ELF-1 (cell line): ENCODE measurements around the gene ATP6V0B.

Source experiments
- DNase-seq: peaks from one replicate; pipeline ENCODE4 v3.0.0-alpha.2; 2016; ENCODE audit warnings: low read depth, low spot score

ATP6V0B gene

DNA sequence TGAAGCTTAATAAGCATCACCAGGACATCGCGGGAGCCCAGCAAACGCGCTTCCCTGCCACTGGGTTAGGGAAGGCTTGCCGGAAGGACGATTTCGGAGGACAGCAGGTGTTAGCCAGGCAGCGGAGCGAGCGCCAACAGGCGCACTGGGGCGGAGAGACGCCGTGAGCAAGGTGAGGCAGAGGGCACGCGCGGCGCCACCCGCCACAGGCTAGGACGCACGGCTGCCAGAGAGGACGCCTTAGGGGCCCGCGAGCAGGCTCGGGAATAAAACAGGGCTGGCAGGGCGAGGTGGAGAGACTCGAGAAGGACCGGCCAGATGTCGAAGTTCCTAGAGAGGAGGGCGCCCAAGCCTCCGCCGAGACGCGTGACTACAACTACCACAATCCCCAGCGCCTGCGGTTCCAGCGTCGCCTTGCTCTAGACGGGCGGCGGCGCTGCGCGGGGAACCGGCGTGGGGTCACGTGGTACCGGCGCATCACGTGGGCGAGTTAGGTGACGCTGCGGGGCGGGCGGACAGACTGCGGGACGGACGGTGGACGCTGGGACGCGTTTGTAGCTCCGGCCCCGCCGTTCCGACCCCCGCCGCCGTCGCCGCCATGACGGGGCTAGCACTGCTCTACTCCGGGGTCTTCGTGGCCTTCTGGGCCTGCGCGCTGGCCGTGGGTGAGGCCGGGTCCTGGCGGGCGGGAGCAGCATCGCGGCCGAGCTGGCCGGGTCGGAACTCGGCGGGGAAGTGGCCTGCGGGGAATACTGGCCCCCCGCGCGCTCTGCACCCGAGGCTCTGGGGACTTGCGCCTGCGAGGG, at the start of gene ATP6V0B:
Gene ATP6V0B (plus strand): TSS at position 518 of the 806 bp plus-strand sequence. CDS start 81 bp downstream, at position 599.
- peak; percentile 97 for DNase-seq

DNA sequence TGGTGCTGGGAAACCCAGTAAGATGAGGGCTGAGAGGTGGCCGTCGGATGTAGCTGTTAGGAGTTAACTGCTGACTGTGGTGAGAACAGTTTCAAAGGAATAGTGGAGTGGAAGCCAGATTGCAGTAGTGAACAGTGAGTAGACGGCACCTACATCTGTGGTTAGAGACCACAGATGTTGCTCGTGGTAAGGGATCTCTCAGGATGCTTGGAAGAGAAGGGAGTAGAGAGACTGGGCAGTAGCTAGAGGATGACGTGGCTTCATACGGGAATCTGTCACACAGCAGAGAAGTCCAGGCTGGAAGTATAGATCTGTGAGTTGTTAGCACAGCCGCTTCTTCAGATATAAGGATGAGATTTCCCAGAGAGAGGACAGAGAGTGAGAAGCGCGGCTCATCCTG, 48.9 kb upstream of the ATP6V0B start:
- no peak for DNase-seq

DNA sequence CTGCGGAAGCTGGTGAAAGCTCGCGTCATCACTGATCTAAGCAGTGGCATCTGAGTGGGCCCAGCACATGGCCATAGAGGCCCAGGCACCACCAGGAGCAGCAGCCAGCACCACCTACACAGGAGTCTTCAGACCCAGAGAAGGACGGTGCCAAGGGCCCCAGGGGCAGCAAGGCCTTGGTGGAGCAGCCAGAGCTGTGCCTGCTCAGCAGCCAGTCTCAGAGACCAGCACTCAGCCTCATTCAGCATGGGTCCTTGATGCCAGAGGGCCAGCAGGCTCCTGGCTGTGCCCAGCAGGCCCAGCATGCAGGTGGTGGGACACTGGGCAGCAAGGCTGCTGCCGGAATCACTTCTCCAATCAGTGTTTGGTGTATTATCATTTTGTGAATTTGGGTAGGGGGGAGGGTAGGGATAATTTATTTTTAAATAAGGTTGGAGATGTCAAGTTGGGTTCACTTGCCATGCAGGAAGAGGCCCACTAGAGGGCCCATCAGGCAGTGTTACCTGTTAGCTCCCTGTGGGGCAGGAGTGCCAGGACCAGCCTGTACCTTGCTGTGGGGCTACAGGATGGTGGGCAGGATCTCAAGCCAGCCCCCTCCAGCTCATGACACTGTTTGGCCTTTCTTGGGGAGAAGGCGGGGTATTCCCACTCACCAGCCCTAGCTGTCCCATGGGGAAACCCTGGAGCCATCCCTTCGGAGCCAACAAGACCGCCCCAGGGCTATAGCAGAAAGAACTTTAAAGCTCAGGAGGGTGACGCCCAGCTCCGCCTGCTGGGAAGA, 44.4 kb upstream of the ATP6V0B start:
- peak; percentile 69 for DNase-seq

DNA sequence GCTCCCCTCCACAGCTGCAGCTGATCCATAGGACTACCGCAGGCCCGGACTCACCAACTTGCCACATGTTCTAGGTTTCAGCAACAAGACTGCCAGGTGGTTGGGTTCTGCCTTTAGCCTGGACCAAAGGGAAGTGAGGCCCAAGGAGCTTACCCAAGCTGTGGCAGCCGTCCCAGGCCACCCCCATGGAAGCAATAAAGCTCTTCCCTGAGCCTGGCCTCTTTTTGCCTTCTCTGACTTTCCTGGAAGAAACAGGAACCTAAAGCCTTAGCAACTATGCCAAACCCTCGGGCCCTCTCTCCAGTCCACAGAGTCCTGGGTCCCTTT, 43.8 kb upstream of the ATP6V0B start:
- DNase-seq: no peak

DNA sequence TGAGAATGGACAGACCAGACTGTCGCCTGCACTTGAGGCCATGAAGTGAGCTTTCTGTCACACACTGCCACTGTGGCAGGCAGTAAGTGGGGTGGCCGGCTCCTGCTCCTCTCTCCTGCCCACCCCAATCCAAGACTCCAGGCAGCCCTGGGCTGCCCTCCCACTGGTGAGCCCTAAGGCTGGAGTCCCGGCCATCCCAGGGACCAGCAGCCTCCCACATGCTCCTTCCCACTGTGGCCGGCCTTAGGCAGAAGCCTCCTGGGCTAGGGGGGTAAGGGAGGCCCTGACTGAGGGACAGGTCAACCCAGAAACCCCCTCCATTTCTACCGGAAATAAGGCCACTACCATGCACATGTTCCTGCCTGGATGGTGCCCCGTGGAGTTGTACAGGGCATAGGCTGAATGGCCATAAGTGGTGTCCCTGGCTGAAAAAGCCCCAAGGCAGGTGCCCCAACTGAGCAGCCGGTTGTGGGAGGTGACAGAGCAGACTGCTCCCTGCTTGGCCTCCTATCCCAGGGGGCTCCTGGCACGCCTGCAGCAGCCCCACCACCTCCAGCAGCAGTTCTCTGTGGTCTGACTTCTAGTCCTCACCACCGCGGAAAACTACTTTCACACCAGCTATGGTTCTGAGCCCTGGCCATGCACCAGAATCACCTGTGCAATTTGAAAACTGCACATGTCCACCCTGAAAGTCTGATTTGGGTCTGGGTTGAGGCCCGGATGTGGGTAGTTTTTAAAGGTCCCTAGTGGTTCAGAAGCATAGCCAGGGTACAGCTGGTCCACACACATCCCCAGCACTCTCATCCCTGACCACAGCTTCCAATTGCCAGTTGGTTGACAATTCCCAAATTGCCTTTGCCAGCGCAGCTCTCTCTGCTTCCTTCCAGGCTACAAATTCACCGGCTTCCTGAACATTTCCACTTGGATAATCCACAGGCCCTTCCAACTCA, 42.8 kb upstream of the ATP6V0B start:
- no peak for DNase-seq

DNA sequence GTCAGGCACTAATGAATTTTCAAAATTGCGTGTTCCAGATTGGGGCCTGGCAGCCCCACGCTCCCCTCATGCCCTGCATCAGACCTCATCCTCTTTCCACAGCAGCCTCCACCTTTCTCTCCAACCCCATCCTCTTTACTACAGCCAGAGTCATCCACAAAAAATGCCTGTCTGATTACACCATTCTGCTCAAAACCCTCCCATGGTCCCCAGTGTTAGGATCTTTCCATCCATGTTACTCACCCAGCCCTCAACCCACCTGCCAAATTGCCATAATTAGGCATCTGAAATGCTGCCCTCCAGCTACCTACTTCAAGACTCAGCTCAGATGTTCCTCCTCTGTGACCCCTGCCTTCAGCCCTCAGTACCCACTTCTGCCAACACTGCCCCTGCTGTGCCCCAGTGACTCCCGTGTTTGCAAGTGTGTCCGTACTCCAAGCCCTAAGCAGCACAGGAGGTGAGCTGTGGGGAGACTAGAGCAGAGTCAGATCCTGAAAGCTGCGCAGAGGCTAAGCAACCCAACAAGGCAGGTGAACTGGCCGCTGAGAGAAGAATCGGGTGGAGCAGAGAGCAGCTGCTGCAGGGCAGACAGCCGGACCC, 41.9 kb upstream of the ATP6V0B start:
- no peak for DNase-seq

DNA sequence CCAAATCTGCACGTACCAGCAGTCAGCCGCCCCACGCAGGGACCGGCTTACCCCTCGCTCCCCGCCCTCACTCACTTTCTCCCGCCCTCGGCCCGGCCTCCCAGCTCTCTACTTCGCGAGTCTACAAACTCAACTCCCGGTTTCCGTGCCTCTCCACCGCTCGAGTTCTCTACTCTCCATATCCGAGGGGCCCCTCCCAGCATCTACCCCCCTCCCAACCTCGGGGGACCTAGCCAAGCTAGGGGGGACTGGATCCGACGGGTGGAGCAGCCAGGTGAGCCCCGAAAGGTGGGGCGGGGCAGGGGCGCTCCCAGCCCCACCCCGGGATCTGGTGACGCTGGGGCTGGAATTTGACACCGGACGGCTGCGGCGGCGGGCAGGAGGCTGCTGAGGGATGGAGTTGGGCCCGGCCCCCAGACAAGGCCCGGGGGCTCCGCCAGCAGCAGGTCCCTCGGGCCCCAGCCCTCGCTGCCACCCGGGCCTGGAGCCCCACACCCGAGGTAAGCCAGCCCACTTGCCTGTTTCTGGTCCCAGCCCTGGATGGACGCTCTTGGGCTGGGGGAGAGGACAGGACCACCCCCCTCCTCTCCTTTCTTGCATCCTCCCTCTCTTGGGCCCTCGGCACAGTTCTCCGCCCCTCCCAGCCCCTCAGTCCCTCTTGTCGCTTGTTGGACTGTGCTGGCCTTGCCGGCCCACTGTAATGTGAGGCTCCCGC, 41.2 kb upstream of the ATP6V0B start, which contains the start of gene ARTN:
Gene ARTN (plus strand): TSS at position 416 of the 715 bp plus-strand sequence. CDS start 1,856 bp downstream, outside the sequence.
- DNase-seq: peak; percentile 72

DNA sequence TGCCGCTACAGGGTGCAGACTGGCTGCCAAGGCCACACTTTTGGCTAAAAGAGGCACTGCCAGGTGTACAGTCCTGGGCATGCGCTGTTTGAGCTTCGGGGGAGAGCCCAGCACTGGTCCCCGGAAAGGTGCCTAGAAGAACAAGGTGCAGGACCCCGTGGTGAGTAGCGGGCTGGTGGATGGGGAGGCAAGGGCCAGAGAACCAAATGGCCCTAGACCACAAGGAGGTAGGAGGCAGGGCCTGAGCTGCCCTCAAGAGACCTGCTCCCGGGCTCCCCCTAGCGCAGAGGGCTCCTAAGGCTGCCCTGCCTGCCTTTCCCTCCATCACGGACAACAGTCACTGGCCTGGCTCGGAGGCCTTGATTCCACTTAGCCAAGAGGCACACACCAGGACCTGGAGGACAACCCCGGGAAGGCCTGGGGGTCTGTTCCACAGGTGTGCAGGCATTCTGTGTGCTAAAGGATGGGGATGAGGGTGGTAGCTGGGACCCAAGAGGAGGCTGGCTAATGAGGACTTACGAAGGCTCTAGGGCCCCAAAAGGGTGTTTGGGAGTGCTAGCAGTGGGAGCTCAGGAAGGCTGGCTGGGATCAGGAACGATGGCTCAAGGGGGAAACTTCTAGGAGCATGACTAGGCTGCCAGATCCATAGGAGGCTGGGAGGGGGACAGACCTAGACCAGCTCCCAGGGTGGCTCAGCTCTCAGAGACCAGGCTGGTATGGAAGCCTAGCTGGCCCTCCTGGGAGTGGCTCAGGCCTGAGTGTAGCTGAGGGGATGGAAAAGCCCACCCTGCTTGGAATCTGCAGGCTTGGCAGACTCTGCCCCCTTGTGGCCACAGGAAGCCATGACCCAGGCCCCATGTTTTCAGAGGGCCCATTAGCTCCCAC, 40.4 kb upstream of the ATP6V0B start:
- peak; percentile 95 for DNase-seq

DNA sequence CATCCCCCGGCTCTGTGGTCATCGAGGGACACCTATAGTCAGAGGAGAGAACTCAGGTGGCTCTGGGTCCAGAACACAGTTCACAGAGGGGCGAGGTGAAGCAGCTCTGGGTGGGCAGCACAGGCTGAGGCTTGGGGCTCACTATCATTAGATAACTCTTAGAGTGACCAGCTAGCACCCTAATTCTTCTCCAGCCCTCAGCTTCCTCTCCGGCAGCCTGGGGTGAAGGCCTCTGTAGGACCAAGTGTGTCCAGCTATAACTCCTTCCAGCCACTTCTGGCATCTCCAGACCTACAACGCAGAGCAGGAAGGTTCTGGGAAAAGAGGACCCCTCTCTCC, 39.8 kb upstream of the ATP6V0B start:
- no peak for DNase-seq

DNA sequence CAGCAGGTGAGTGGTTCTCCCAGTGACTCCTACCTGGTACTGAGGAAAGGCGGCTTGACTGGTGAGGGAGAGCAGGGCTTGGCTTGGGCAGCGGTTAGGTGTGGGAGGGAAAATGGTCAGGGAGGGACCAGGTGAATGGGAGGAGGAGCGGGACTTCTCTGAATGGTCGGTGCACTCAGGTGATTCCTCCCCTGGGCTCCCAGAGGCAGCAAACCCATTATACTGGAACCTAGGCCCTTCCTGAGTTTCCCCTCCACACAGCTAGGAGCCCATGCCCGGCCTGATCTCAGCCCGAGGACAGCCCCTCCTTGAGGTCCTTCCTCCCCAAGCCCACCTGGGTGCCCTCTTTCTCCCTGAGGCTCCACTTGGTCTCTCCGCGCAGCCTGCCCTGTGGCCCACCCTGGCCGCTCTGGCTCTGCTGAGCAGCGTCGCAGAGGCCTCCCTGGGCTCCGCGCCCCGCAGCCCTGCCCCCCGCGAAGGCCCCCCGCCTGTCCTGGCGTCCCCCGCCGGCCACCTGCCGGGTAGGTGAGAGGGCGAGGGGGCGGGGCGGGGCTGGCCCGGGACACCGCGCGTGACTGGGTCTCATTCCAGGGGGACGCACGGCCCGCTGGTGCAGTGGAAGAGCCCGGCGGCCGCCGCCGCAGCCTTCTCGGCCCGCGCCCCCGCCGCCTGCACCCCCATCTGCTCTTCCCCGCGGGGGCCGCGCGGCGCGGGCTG, 38.9 kb upstream of the ATP6V0B start:
- peak; percentile 40 for DNase-seq

DNA sequence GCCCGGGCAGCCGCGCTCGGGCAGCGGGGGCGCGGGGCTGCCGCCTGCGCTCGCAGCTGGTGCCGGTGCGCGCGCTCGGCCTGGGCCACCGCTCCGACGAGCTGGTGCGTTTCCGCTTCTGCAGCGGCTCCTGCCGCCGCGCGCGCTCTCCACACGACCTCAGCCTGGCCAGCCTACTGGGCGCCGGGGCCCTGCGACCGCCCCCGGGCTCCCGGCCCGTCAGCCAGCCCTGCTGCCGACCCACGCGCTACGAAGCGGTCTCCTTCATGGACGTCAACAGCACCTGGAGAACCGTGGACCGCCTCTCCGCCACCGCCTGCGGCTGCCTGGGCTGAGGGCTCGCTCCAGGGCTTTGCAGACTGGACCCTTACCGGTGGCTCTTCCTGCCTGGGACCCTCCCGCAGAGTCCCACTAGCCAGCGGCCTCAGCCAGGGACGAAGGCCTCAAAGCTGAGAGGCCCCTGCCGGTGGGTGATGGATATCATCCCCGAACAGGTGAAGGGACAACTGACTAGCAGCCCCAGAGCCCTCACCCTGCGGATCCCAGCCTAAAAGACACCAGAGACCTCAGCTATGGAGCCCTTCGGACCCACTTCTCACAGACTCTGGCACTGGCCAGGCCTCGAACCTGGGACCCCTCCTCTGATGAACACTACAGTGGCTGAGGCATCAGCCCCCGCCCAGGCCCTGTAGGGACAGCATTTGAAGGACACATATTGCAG, 38.2 kb upstream of the ATP6V0B start:
- peak; percentile 76 for DNase-seq

DNA sequence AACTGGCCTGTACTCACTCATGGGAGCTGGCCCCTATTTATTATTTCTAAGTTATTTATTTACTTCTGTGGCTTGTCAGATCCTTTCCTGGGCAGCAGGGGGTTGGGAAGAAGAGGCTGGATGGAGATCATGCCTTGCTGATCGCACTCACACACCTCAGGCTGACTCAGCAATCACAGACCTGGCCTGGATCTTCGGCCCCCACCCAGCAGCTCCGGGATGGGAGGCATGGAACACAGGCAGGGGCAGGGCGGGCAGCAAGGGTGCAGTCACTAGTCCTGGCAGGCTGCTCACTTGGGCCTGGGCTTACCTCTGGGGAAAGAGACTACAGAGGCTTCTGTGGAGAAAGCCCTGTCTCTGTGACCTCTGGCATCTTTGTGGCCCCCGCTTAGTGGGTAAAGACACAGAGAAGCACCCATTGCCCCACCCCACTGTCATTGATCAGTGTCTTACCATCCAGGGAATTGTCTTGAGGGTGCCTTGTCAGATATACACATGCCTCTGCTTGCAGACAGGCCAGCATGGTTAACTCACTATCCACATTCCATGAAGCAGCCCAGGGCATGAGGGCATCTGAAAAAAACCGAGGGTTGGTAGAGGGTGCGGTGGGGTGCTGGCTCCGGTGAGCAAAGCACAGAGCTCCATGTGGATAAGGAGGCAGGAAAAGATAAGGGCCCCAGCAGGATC, 37.4 kb upstream of the ATP6V0B start:
- no peak for DNase-seq

DNA sequence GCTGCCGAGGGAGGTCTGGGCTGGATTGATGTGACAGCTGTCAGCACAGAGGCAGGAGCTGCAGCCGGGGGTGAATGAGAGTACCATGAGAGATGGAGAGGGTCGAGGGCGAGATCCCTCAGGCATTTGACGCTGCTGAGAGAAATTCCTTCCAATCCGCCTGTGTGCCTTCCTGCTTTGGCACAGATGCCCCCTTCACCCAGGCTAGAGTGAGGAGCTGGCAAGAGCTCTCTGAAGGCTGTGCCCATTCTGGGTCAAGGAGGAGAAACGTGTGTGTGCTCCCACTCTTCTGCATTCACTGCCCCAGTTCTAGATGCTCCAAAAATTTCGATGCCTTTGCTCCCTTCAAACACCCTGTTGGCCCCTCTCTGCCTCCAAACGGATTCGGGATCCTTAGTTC, 36.4 kb upstream of the ATP6V0B start:
- no peak for DNase-seq

DNA sequence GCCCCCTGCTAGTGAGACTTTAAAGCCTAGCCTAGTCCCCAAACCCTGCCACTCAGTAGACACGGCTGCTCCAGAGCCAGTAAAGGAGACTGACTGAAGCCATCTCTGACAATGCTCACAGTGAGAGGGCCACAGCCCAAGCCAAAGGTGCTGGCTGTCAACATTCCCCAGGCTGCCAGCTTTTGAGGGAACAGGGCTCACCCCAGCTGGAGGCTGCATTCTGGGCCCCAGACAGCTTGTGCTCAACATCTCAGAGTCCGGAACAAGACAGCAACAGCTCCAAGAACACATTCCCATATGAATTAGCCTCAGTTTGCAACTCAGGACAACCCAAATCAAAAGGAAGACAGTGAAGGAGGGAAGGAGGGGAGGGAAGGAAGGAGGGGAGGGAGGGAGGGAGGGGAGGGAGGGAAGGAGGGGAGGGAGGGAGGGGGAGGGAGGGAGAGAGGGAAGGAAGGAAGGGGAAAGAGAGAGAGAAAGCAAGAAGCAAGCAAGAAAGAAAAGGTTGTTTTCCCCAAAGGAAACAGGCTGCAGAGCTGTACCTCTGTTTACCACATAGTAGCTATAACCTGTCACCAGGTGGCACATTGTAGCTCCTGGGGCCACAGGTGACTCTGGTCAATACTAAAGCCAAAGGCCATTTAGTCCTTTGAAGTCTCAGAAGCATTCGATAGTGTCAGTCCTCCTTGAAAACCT, 35.7 kb upstream of the ATP6V0B start:
- no peak for DNase-seq

DNA sequence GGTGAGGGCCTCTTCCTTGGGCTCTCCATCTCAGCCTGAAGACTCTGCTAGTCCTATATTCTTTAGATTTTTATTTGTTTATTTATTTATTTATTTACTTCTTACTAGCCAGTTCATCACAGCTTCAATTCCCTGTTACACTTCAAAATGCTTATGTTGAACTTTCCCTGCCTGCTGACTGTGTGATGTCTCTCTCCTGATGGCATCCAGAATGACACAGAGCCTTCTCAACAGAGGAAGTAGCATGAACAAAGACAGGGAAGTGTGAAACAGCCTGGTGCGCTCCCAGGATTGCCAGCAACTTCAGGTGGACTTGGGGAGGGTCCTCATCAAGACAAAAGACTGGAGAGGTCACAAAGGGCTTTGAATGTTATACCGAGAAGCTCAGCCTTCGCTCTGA, 32.3 kb upstream of the ATP6V0B start:
- no peak for DNase-seq

DNA sequence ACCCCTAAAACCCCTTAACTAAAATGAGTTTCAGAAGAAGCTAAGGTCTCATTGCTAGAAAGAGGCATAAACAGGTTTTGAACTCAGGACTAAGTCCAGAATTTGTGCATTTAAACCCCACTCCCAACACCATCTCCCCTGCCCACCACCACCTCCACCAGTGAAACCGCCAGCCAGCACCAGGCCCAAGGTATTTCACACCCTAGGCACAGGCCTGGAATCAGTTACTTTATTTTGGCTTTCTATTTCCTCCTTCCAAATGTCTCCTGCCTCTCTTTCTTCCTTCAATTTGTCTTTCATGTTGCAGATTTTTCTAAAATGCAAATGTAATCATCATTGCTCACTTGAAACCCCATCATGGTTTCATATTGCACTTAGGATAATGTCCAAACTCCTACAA, 29.9 kb upstream of the ATP6V0B start:
- DNase-seq: no peak

DNA sequence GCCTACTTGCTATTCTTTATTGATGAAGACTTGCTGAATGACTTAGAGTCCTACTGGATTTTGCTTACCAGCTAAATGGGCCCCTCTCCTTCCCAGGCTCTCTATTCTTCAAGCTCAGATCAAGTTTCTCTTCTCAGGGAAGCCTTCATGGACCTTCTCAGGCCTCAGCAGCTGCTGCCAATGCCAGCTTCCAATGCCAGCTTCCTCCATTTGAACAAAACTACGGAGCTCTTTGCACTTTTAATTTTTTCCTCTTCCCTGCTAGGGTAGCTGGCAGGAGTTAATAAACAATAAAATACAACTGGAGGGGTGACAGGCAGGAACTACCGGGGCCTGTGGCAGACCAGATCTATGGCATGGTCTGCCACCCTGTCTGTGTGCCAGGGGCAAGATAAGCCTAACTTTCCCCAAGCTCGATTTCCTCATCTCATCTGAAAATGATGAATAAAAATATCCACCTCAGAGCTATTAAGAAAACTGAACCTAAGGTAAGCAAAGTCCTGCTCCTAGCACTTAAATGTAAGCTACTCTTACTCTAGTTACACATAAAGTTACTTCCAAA, 29.0 kb upstream of the ATP6V0B start:
- DNase-seq: no peak
